GM12891 (cell line): ENCODE measurements around the gene COQ2.
A peak's percentile ranks its signal among the peaks of the same experiment; 100 is the strongest.
"Not testable (repeated sequence)": the region's sequence is repeated elsewhere in the genome, so short reads cannot be mapped to it uniquely, and the experiment has no call there.

Experiments used
- DNase-seq: peaks from one replicate; pipeline ENCODE4 v3.0.0; 2011; ENCODE audit warnings: low spot score; ENCODE audit not compliant: insufficient read length
- FAIRE-seq: peaks from 2 replicates; lab custom pipeline; 2011; peaks lifted over from hg19 to GRCh38; lab: Jason Lieb, UNC
- PAX5 ChIP-seq: IDR thresholded peaks from 2 replicates; pipeline ENCODE4 v1.6.1; 2011; ENCODE audit warnings: low read length, moderate library complexity, mild to moderate bottlenecking; ENCODE audit not compliant: insufficient read depth, severe bottlenecking
- POLR2A ChIP-seq: IDR thresholded peaks from 2 replicates; pipeline ENCODE4 v1.6.1; 2011; ENCODE audit warnings: low read depth, low read length, control low read depth
- POLR2AphosphoS5 ChIP-seq: IDR thresholded peaks from 2 replicates; pipeline ENCODE4 v1.6.1; 2011; ENCODE audit warnings: low read depth, low read length, control low read depth
- POU2F2 ChIP-seq: IDR thresholded peaks from 2 replicates; pipeline ENCODE4 v1.6.1; 2011; ENCODE audit warnings: low read depth, mild to moderate bottlenecking, control low read depth, low read length, moderate library complexity
- SPI1 ChIP-seq: IDR thresholded peaks from 2 replicates; pipeline ENCODE4 v1.6.1; 2011; ENCODE audit warnings: low read depth, low read length, control low read depth
- TAF1 ChIP-seq: IDR thresholded peaks from 2 replicates; pipeline ENCODE4 v1.6.1; 2011; ENCODE audit warnings: low read depth, low read length, control low read depth

The COQ2 gene

DNA sequence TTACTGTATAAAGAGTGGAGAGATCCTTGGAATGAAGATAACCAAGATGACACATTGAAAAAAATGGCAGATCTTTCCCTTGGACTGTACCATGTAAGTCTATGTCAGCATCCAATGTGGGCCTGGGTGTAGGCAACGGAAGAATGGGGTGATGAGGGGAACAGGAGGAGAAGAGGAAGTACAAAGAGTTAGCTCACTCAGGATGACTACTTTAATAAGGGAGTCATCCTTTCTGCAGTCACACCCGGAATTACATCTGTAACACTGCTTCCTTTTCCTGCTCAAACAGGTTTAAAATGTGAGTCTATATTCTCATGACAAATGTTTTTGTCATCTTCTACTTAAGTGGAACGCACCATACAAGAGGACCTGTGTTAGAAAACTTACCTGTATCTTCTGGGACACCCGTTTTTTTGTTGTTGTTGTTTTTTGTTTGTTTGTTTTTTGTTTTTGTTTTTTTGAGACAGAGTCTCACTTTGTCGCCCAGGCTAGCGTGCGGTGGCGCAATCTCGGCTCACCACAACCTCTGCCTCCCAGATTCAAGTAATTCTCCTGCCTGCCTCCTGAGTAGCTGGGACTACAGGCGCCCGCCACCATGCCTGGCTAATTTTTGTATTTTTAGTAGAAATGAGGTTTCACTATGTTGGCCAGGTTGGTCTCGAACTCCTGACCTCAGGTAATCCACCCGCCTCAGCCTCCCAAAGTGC, 32.0 kb upstream of the COQ2 start:
- FAIRE-seq, result no peak
- DNase-seq, result no peak
- TF ChIP-seq TAF1 (no peak), POLR2A (no peak), POLR2AphosphoS5 (no peak)

DNA sequence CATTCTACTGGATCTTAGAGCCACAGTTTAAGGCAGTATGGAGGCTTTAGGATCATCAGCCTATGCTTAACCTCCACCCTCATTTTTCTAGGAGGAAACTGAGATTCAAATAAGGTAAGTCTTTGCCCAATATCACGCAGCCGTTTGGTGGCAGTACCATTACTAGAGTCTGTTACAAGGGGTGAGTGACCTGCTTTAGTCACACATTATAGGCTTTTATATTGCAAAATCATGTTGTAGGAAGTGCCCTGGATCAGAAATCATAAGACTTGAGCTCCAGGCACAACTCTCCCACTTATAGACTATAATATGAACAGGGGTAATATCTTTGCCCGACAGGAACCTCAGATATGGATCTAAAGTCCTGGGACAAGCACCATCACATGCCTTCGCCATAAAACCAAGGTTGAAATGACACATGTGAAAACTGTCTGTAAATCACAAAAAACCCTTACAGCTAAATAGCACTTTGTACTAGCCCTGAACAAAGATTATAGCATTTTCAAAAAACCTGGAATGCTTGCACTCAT, 30.8 kb upstream of the COQ2 start:
- FAIRE-seq (no peak), DNase-seq (no peak)
- TF ChIP-seq POU2F2, result no peak
- TF ChIP-seq PAX5, result no peak
- TF ChIP-seq SPI1, result no peak
- no peak for TF ChIP-seq TAF1
- TF ChIP-seq POLR2A, result no peak
- TF ChIP-seq POLR2AphosphoS5, result no peak

DNA sequence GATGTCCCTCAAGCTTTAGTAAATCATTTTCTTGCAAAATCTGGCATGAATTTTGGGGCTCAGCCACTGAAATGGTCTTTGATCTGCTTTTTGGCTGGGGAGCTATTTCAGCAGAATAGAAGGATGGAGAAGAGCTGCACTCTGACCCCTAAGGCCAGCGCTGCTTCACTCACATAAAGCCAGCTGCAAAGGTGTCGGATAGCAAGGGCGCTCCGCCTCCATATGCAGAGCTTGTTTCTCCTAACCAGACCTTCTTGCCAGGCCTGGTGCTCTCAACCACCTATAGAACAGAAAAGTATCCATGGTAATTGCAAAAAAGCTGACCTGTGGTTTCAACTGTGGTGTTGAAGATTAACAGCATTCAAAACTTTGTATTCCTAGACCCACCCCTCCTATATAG, 24.1 kb upstream of the COQ2 start:
- no peak for DNase-seq
- FAIRE-seq, result no peak
- no peak for TF ChIP-seq POU2F2
- TF ChIP-seq POLR2A, result no peak
- no peak for TF ChIP-seq SPI1

DNA sequence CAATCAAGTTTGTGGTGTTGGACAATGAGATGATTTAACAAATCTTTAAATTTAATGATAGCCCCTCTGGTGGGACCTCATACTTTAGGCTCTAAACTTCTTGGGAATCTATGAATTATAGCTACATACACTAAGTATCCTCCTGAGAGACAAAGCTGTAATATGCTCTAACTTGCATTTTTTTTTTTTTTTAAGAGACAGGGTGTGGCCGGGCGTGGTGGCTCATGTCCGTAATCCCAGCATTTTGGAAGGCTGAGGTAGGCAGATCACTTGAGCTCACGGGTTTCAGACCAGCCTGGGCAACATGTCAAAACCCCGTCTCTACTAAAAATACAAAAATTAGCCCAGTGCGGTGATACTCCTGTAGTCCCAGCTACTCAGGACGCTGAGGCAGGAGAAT, 23.3 kb upstream of the COQ2 start:
- DNase-seq, result no peak
- no peak for FAIRE-seq
- TF ChIP-seq SPI1 (no peak), POLR2A (no peak), TAF1 (no peak), PAX5 (no peak), POLR2AphosphoS5 (no peak), POU2F2 (no peak)

DNA sequence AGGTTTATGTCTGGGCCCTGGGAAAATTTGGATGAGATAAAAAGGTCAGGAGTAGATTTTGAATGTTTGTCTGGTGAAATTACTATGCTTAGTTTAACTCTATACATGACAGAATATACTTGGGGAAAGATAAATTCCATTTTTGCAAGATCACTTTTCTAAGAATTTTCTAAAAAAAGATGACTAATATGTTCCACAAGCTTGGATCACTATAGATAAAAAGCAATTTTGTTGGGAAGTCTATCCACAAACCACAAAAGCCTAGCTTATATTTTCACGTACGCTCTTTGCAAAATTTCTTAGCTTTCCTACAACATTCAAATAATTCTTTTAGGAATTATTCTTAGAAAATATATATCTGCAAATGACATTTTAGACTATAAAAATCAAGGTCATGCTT, 20.6 kb upstream of the COQ2 start:
- TF ChIP-seq TAF1 (no peak), POLR2AphosphoS5 (no peak), POLR2A (no peak), SPI1 (no peak), PAX5 (no peak), POU2F2 (no peak)
- FAIRE-seq (no peak), DNase-seq (no peak)

DNA sequence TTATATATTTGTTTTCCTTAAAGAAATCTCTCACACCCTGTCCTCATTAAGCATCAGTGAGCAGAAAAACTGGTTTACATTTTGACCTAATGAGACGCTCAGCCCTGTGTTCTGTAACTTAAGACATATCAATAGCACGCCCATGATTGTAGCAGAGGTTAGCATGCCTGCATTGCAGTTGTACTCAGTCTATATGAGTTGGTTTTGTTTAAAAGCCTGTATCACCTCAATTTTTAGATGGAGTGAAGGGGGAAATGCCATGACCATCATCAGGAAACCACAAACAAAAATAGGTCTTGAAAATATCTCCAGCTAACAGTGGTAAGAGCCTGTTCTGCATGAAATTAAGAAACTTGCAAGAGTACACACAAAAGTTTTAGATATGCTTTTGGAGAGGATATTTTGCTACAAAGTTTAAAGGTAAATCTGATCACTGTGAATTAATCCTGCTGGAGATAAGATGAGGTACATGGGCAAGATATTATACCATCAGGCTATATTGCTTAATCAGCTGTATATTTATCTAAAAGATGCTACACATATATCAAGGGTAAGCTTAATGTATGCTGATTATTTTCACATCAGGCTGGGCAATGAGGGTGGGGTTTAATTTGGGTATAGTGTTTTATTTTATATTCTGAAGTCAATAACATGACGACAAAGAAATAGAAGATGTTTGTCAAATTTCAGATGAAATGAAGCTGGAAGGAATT, 13.1 kb upstream of the COQ2 start:
- TF ChIP-seq TAF1 (no peak), POU2F2 (no peak), POLR2A (no peak), POLR2AphosphoS5 (no peak), SPI1 (no peak), PAX5 (no peak)
- peak; percentile 75 for FAIRE-seq

DNA sequence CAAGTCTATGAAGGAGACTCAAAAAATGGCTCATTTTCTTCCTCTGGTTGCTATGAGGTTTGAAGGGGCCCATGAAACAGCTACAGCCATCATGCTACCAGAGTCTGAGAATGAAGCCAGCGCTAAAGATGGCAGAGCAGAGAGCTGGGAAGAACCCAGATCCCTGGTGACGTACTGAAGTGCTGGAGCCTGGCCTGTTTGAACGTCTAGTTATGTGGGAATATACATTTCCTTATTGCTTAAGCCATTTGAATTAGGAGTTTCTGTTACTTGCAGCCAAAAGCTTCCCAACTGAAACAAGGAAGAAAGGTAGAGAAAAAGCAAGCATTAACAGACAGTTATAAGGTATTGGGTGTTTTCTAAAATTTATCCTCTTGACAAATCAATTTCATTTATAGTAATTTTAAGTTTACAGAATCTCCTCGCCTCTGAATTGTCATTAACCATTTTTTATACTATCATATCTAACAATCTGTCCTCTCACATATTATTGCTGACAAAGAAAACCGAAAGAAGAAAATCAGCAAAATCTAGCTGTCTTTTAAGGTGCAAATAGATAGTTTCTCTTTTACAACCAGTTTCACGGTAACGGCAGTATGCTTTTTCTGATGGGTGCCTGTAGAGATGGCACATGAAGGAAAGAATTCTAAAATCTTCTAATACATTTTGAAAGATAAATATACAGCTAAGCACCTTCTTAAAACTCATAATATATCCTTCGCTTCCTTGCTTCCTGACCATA, 8.9 kb upstream of the COQ2 start:
- FAIRE-seq, result no peak
- TF ChIP-seq POU2F2 (no peak), PAX5 (no peak), POLR2AphosphoS5 (no peak), POLR2A (no peak), SPI1 (no peak), TAF1 (no peak)
- no peak for DNase-seq

More for the DNA sequence above, 13.1 kb upstream of the COQ2 start:
- DNase-seq, result no peak

DNA sequence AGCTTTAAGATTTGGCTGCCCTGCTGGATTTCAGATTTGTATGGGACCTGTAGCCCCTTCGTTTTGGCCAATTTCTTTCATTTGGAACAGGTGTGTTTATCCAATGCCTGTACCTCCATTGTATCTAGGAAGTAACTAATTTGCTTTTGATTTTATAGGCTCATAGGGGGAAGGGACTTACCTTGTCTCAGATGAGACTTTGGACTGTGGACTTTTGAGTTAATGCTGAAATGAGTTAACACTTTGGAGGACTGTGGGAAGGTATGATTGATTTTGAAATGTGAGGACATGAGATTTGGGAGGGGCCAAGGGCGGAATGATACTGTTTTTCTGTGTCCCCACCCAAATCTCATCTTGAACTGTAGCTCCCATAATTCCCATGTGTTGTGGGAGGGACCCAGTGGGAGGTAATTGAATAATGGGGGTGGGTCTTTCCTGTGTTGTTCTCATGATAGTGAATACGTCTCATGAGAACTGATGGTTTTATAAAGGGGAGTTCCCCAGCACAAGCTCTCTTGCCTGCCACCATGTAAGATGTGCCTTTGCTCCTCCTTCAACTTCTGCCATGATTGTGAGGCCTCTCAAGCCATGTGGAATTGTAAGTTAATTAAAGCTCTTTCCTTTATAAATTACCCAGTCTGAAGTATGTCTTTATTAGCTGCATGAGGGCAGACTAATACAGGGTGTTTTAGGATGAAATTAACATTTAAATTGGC, 5.6 kb upstream of the COQ2 start:
- FAIRE-seq, DNase-seq: not testable (repeated sequence)

DNA sequence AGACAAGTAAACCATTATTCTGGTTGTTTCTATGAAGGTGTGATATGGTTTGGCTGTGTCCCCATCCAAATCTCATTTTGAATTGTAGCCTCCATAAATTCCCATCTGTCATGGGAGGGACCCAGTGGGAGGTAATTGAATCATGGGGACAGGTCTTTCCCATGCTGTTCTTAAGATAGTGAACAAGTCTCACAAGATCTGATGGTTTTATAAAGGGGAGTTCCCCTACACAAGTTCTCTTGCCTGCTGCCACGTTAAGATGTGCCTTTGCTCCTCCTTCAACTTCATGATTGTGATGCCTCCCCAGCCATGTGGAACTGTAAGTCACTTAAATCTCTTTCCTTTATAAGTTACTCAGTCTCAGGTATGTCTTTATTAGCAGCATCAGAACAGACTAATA, 3.8 kb upstream of the COQ2 start:
- not testable (repeated sequence) for DNase-seq, FAIRE-seq

DNA sequence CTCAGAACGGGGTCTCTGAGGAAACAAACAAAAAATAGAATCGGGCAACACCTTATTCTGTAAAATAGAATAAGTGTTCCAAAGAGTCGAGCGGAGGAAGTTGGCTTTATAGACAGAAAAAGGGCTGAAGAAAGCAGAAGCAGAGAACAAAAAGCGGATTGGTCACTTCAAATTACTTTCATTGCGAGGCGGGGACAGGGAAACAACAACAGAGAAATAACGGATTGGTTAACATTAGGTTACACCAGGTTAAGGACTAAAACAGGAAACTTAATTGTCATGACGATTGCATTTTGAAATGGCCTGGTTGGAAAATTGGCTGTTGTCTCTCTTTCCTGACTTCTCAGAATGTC, 433 bp upstream of the COQ2 start:
- TF ChIP-seq TAF1 (no peak), POLR2AphosphoS5 (no peak), SPI1 (no peak), POLR2A (no peak), POU2F2 (no peak), PAX5 (no peak)
- peak; percentile 62 for FAIRE-seq
- no peak for DNase-seq
